ENCODE data around the gene GRPEL1. TPM values are rescaled to one million over a fixed set of nuclear protein-coding genes. Genes with fewer than 3 reads are reported as not detected.

GRPEL1 gene
- total RNA-seq, 2 donors from 2014 or later: 18.5 to 25.5 TPM

DNA sequence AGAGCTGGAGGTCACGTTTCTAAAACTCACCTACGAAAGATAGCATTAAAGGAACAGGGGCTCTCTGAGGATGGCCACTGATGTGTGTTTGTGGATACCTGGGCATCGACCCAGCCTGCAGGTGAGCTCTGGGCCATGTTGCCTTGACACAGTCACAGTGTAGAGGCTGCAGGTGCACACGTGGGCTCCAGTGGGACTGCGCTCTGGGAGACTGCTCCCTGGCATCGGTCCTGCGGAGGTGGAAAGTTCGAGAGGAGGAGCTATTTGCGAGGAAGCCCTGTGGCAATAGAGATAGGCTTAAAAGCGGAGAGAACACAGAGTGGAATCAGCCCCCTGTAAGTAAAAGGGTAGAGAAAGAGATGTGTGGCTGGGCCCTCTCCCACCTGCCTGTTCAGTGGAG lies 37.0 kb downstream of the GRPEL1 start:
- no peak for DNase-seq
- H3K9me3 Mint-ChIP-seq: no peaks in the 10 kb centered on the region
- H3K4me1 Mint-ChIP-seq: no peaks in the 10 kb centered on the region
- Histone ChIP-seq H3K27me3 (ENCODE audit: control insufficient read depth, insufficient read depth, low read length, poor library complexity, severe bottlenecking) (no peaks in the 10 kb centered on the region), H3K9me3 (ENCODE audit: control insufficient read depth, low read length) (no peaks in the 10 kb centered on the region), H3K4me3 (ENCODE audit: low read length) (no peak overlapping the region), H3K27ac (ENCODE audit: low read depth, low read length) (no peak overlapping the region), H3K9ac (ENCODE audit: extremely low read depth, low read length, poor library complexity, severe bottlenecking) (no peak overlapping the region), H3K4me1 (ENCODE audit: control insufficient read depth, insufficient read depth, low read length) (no peaks in the 10 kb centered on the region), H3K36me3 (ENCODE audit: control insufficient read depth, insufficient read depth, low read length) (peaks cover 58% of the 10 kb centered on the region)
- no peak overlapping the region for H3K27ac Mint-ChIP-seq
- 95 to 98% methylated on average over 6 to 10 of the region's 10 CpGs for WGBS, 2 experiments (ENCODE audit: insufficient coverage in 1 of 2, insufficient read length in 1 of 2)
- TF ChIP-seq, protein P1, sequence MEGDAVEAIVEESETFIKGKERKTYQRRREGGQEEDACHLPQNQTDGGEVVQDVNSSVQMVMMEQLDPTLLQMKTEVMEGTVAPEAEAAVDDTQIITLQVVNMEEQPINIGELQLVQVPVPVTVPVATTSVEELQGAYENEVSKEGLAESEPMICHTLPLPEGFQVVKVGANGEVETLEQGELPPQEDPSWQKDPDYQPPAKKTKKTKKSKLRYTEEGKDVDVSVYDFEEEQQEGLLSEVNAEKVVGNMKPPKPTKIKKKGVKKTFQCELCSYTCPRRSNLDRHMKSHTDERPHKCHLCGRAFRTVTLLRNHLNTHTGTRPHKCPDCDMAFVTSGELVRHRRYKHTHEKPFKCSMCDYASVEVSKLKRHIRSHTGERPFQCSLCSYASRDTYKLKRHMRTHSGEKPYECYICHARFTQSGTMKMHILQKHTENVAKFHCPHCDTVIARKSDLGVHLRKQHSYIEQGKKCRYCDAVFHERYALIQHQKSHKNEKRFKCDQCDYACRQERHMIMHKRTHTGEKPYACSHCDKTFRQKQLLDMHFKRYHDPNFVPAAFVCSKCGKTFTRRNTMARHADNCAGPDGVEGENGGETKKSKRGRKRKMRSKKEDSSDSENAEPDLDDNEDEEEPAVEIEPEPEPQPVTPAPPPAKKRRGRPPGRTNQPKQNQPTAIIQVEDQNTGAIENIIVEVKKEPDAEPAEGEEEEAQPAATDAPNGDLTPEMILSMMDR (conservative IDR thresholded peaks at IDR 0.05): no peak
- no peaks in the 10 kb centered on the region for H3K27me3 Mint-ChIP-seq (ENCODE audit: insufficient read depth)
- H3K4me3 Mint-ChIP-seq: no peak overlapping the region
- H3K36me3 Mint-ChIP-seq (ENCODE audit: low read depth): peaks cover 59% of the 10 kb centered on the region

DNA sequence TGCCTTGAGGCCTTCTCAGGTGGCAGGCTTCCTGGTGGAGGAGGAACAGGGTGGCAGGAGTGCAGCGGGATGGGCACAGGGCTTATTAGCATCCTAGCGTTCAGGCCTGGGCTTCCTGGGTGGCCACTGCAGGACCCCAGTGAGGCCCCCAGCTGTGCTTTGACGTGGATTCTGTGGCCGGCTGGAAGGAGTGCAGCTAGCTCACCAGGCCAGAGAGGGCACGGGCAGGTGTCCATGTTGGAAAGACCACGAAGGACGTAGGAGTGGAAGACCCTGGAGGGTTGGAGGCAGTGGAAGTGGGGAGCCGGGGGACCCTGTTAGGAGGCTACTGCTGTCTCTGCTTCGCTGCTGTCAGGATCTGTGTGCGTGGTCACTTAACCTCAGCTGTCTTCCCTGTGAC lies 37.9 kb downstream of the GRPEL1 start:
- H3K27me3 ChIP-seq (ENCODE audit: control insufficient read depth, insufficient read depth, low read length, poor library complexity, severe bottlenecking): no peaks in the 10 kb centered on the region
- no peak overlapping the region for H3K27ac ChIP-seq (ENCODE audit: low read depth, low read length)
- H3K36me3 Mint-ChIP-seq (ENCODE audit: low read depth): peaks cover 67% of the 10 kb centered on the region
- H3K9me3 Mint-ChIP-seq: no peaks in the 10 kb centered on the region
- H3K9me3 ChIP-seq (ENCODE audit: control insufficient read depth, low read length): no peaks in the 10 kb centered on the region
- no peak overlapping the region for H3K9ac ChIP-seq (ENCODE audit: extremely low read depth, low read length, poor library complexity, severe bottlenecking)
- no peak overlapping the region for H3K4me3 Mint-ChIP-seq
- TF ChIP-seq, protein P1 (conservative IDR thresholded peaks at IDR 0.05): no peak
- DNase-seq: no peak
- no peaks in the 10 kb centered on the region for H3K27me3 Mint-ChIP-seq (ENCODE audit: insufficient read depth)
- H3K4me3 ChIP-seq (ENCODE audit: low read length): no peak overlapping the region
- no peaks in the 10 kb centered on the region for H3K4me1 Mint-ChIP-seq
- no peak overlapping the region for H3K27ac Mint-ChIP-seq
- peaks cover 58% of the 10 kb centered on the region for H3K36me3 ChIP-seq (ENCODE audit: control insufficient read depth, insufficient read depth, low read length)
- no peaks in the 10 kb centered on the region for H3K4me1 ChIP-seq (ENCODE audit: control insufficient read depth, insufficient read depth, low read length)
- 93 to 98% methylated on average over 9 to 10 of the region's 10 CpGs for WGBS, 2 experiments (ENCODE audit: insufficient coverage in 1 of 2, insufficient read length in 1 of 2)

DNA sequence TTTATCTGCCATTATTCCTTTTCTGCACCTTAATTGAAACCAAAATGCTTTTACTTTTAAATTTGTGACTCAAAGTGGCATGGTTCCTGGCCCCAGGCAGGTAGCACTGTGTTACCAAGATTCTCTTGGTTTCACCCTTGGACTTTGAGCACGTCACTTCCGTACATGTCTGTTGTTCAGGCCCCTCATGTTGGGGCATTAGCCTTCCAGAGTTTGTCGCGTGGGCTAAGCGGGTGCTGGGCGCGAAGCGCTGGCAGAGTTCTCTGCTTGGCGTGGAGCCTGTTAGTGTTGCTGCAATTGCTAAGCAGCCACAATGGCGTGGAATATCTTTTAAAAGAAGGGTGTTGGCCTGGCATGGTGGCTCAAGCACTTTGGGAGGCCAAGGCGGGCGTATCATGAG lies 38.7 kb downstream of the GRPEL1 start:
- Histone ChIP-seq H3K4me3 (ENCODE audit: low read length) (no peak overlapping the region), H3K27me3 (ENCODE audit: control insufficient read depth, insufficient read depth, low read length, poor library complexity, severe bottlenecking) (no peaks in the 10 kb centered on the region), H3K9me3 (ENCODE audit: control insufficient read depth, low read length) (no peaks in the 10 kb centered on the region), H3K36me3 (ENCODE audit: control insufficient read depth, insufficient read depth, low read length) (peaks cover 61% of the 10 kb centered on the region), H3K27ac (ENCODE audit: low read depth, low read length) (no peak overlapping the region), H3K4me1 (ENCODE audit: control insufficient read depth, insufficient read depth, low read length) (no peaks in the 10 kb centered on the region), H3K9ac (ENCODE audit: extremely low read depth, low read length, poor library complexity, severe bottlenecking) (no peak overlapping the region)
- Mint-ChIP-seq H3K27ac (no peak overlapping the region), H3K9me3 (no peaks in the 10 kb centered on the region), H3K4me3 (no peak overlapping the region), H3K36me3 (ENCODE audit: low read depth) (peaks cover 74% of the 10 kb centered on the region), H3K27me3 (ENCODE audit: insufficient read depth) (no peaks in the 10 kb centered on the region), H3K4me1 (no peaks in the 10 kb centered on the region)
- 96 to 97% methylated on average over 12 of the region's 12 CpGs for WGBS, 2 experiments (ENCODE audit: insufficient coverage in 1 of 2, insufficient read length in 1 of 2)
- TF ChIP-seq, protein P1 (conservative IDR thresholded peaks at IDR 0.05): no peak
- no peak for DNase-seq

All from endodermal cell (in vitro differentiated cells).